ENCODE measurements around the gene STMP1. TPM values are rescaled to one million over a fixed set of nuclear protein-coding genes. Genes with fewer than 3 reads are reported as not detected.

The STMP1 gene
- polyA plus RNA-seq, 1 of the 3 experiments (the other 2 are of a cell fraction) = 26.0 TPM

- peaks cover 41% of the 10 kb centered on the region for H3F3A ChIP-seq (replicated peaks; ENCODE audit: insufficient read depth)
- H3K9ac ChIP-seq = no peak overlapping the region
- no peaks in the 10 kb centered on the region for H3K9me2 ChIP-seq
- H3K36me3 ChIP-seq (replicated peaks in 1 of 2; ENCODE audit: control insufficient read depth in 1 of 2, insufficient read depth in 2 of 2, low read length in 1 of 2) = no peaks in the 10 kb centered on the region
- H2AFZ ChIP-seq (ENCODE audit: low read depth) = peak overlapping the region; percentile 14; the same call in 1 of the 2 replicates
- no peaks in the 10 kb centered on the region for H3K79me2 ChIP-seq (ENCODE audit: insufficient read depth)
- TF ChIP-seq CTCF (IDR thresholded peaks at IDR 0.05) (peak; percentile 29; the same call in 1 of the 2 replicates), RCOR1 (IDR thresholded peaks at IDR 0.05; ENCODE audit: low read length) (peak; percentile 52; the same call in 1 of the 2 replicates), TEAD4 (IDR thresholded peaks at IDR 0.05; ENCODE audit: borderline replicate concordance, insufficient read depth) (0 out of 2 replicates have a peak, but pooled peaks have one; percentile 7), POLR2AphosphoS5 (IDR thresholded peaks at IDR 0.05; ENCODE audit: low read depth, low read length) (no peak), RAD21 (IDR thresholded peaks at IDR 0.05; ENCODE audit: low read length) (peak; percentile 47), RXRA (IDR thresholded peaks at IDR 0.05; ENCODE audit: borderline replicate concordance, low read depth) (no peak), CHD2 (IDR thresholded peaks at IDR 0.05; ENCODE audit: low read length, partially characterized antibody) (peak; percentile 46), MXI1 (IDR thresholded peaks at IDR 0.05; ENCODE audit: low read depth, low read length) (peak; percentile 92), EZH2phosphoT487 (IDR thresholded peaks at IDR 0.05; ENCODE audit: borderline replicate concordance, low read depth) (no peak), TCF12 (IDR thresholded peaks at IDR 0.05) (peak; percentile 46; the same call in 1 of the 2 replicates)
- TF ChIP-seq, protein P1, sequence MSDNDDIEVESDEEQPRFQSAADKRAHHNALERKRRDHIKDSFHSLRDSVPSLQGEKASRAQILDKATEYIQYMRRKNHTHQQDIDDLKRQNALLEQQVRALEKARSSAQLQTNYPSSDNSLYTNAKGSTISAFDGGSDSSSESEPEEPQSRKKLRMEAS (IDR thresholded peaks at IDR 0.05; ENCODE audit: low read depth) = peak; percentile 80
- WGBS (ENCODE audit: low lambda C conversion rate) = 62% methylated on average over 4 of the region's 4 CpGs
- no peaks in the 10 kb centered on the region for H3K9me3 ChIP-seq
- peaks cover 35 to 46% of the 10 kb centered on the region in 2 experiments for H3K4me1 ChIP-seq (ENCODE audit: control insufficient read depth in 1 of 2, insufficient read depth in 2 of 2, low read depth in 1 of 2, low read length in 1 of 2)
- ChIA-PET POLR2A (interaction anchor here (0.8 to 0.9 kb wide), 2 partner anchors 11 to 50 kb away, joined by 3 to 4 read pairs; partner anchors contain the start of gene STMP1), CTCF (interaction anchor here (0.9 to 11.2 kb wide), 21 partner anchors 8 to 359 kb away, joined by 3 to 153 read pairs (median 5); partner anchors contain the start of gene STMP1)
- DNase-seq = peak; percentile 81
- no peak overlapping the region for H3K4me3 ChIP-seq (ENCODE audit: low read depth in 2 of 2, low read length in 1 of 2)
- no peaks in the 10 kb centered on the region for H3K27me3 ChIP-seq (ENCODE audit: insufficient read depth)
- H3K27ac ChIP-seq (ENCODE audit: low read depth in 2 of 2, low read length in 1 of 2) = peak overlapping the region; percentile 87 to 93; a peak in 3 of 4 replicates
- H3K4me2 ChIP-seq = peak overlapping the region; percentile 4; the same call in 1 of the 2 replicates
- no peaks in the 10 kb centered on the region for H4K20me1 ChIP-seq (ENCODE audit: insufficient read depth)
Observed at GRCh38 chr7:135712182-135712782, 50.0 kb downstream of the STMP1 start.

- TF ChIP-seq TCF12 (IDR thresholded peaks at IDR 0.05) = no peak
- no peak for TF ChIP-seq MEF2A (IDR thresholded peaks at IDR 0.05; ENCODE audit: borderline replicate concordance, low read depth)
- TF ChIP-seq GATA2 (CRISPR knock-in tag; IDR thresholded peaks at IDR 0.05) = peak; percentile 75
- no peak for TF ChIP-seq TEAD4 (IDR thresholded peaks at IDR 0.05; ENCODE audit: borderline replicate concordance, insufficient read depth)
- TF ChIP-seq FOXJ3 (CRISPR knock-in tag; IDR thresholded peaks at IDR 0.05) = peak; percentile 12; the same call in 1 of the 2 replicates
- peak; percentile 6; the same call in 1 of the 2 replicates for TF ChIP-seq NFIC (IDR thresholded peaks at IDR 0.05; ENCODE audit: borderline replicate concordance)
- TF ChIP-seq, protein P2, sequence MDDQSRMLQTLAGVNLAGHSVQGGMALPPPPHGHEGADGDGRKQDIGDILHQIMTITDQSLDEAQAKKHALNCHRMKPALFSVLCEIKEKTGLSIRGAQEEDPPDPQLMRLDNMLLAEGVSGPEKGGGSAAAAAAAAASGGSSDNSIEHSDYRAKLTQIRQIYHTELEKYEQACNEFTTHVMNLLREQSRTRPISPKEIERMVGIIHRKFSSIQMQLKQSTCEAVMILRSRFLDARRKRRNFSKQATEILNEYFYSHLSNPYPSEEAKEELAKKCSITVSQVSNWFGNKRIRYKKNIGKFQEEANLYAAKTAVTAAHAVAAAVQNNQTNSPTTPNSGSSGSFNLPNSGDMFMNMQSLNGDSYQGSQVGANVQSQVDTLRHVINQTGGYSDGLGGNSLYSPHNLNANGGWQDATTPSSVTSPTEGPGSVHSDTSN (IDR thresholded peaks at IDR 0.05) = no peak
- TF ChIP-seq EP300 (IDR thresholded peaks at IDR 0.05; ENCODE audit: borderline replicate concordance in 1 of 2, low read depth in 1 of 2, low read length in 1 of 2) = peak in 1 of 2 experiments; percentile 59; a peak in 1 of 4 replicates
- no peak for TF ChIP-seq GABPA (IDR thresholded peaks at IDR 0.05; ENCODE audit: low read depth)
- no peak for TF ChIP-seq POLR2AphosphoS5 (IDR thresholded peaks at IDR 0.05; ENCODE audit: low read depth, low read length)
- peak; percentile 11 for TF ChIP-seq MXI1 (IDR thresholded peaks at IDR 0.05; ENCODE audit: low read depth, low read length)
- TF ChIP-seq, protein P1 (IDR thresholded peaks at IDR 0.05; ENCODE audit: low read depth) = no peak
- TF ChIP-seq EZH2phosphoT487 (IDR thresholded peaks at IDR 0.05; ENCODE audit: borderline replicate concordance, low read depth) = no peak
- no peak for TF ChIP-seq CTCF (IDR thresholded peaks at IDR 0.05)
- TF ChIP-seq RCOR1 (IDR thresholded peaks at IDR 0.05; ENCODE audit: low read length) = peak; percentile 57; the same call in 1 of the 2 replicates
- H3K27ac ChIP-seq (ENCODE audit: low read depth in 2 of 2, low read length in 1 of 2) = peak overlapping the region; percentile 87 to 93
- H3K9me2 ChIP-seq = no peaks in the 10 kb centered on the region
- no peaks in the 10 kb centered on the region for H3K79me2 ChIP-seq (ENCODE audit: insufficient read depth)
- WGBS (ENCODE audit: low lambda C conversion rate) = 36% methylated on average over 7 of the region's 7 CpGs
- no peaks in the 10 kb centered on the region for H3K9me3 ChIP-seq
- ChIA-PET POLR2A (interaction anchor here (0.9 kb wide), 1 partner anchor 50 kb away, joined by 3 read pairs; the partner anchor contains the start of gene STMP1), CTCF (interaction anchor here (0.9 to 11.2 kb wide), 11 partner anchors 14 to 359 kb away, joined by 3 to 153 read pairs (median 4); partner anchors contain the start of gene STMP1)
- peak; percentile 85 for DNase-seq
- H3K4me1 ChIP-seq (ENCODE audit: control insufficient read depth in 1 of 2, insufficient read depth in 2 of 2, low read depth in 1 of 2, low read length in 1 of 2) = peaks cover 38 to 48% of the 10 kb centered on the region in 2 experiments
- H2AFZ ChIP-seq (ENCODE audit: low read depth) = peak overlapping the region; percentile 14; the same call in 1 of the 2 replicates
- H3K36me3 ChIP-seq (replicated peaks in 1 of 2; ENCODE audit: control insufficient read depth in 1 of 2, insufficient read depth in 2 of 2, low read length in 1 of 2) = no peaks in the 10 kb centered on the region
- H4K20me1 ChIP-seq (ENCODE audit: insufficient read depth) = no peaks in the 10 kb centered on the region
- H3F3A ChIP-seq (replicated peaks; ENCODE audit: insufficient read depth) = peaks cover 43% of the 10 kb centered on the region
- H3K4me3 ChIP-seq (ENCODE audit: low read depth in 2 of 2, low read length in 1 of 2) = no peak overlapping the region
- no peaks in the 10 kb centered on the region for H3K27me3 ChIP-seq (ENCODE audit: insufficient read depth)
- no peak overlapping the region for H3K9ac ChIP-seq
- peak overlapping the region; percentile 4; the same call in 1 of the 2 replicates for H3K4me2 ChIP-seq
Observed at GRCh38 chr7:135712796-135713195, 50.5 kb downstream of the STMP1 start.
